ENCODE results near the gene FABP7.

GRCh38 chr6:122800906-122801305, 21.4 kb downstream of the FABP7 start:
- TF ChIP-seq TAF1 (IDR thresholded peaks at IDR 0.05; ENCODE audit: borderline replicate concordance, low read depth, low read length): no peak
- no peak for TF ChIP-seq POLR2AphosphoS5 (IDR thresholded peaks at IDR 0.05; ENCODE audit: low read depth, low read length)
